H1 (cell line): ENCODE results near the gene PAQR8. TPM values are rescaled to one million over a fixed set of nuclear protein-coding genes. Genes with fewer than 3 reads are reported as not detected.

ENCODE experiments used
- CTCF ChIA-PET: fragments of 300-600 bp; sonication (Branson Sonifier 250); formaldehyde crosslinking; loops from one replicate; lab custom pipeline; 2021; ENCODE audit not compliant: partially characterized antibody; lab: Charles Lee
- POLR2A ChIA-PET: fragments of 300-600 bp; sonication (Branson Sonifier 250); formaldehyde crosslinking; loops from one replicate; lab custom pipeline; 2021; ENCODE audit warnings: inconsistent platforms; ENCODE audit not compliant: partially characterized antibody; lab: Charles Lee
- DNase-seq, 2 experiments: peaks; one replicate each; pipeline versions ENCODE4 v3.0.0 to v3.0.0-alpha.2; 2010 to 2022; ENCODE audit warnings: low spot score in 2 of 2, low read depth in 1 of 2, mixed read lengths in 1 of 2
- FAIRE-seq: peaks from 2 replicates; lab custom pipeline; 2011; peaks lifted over from hg19 to GRCh38; lab: Jason Lieb, UNC
- H2AFZ ChIP-seq: 2 replicates; pipeline ENCODE4 v1.8.1; 2012; ENCODE audit warnings: low read length, inconsistent platforms
- H2AK5ac ChIP-seq: 2 replicates; pipeline ENCODE4 v1.6.1; 2013; ENCODE audit warnings: low read depth, low read length
- H2BK120ac ChIP-seq: replicated peaks from 2 replicates; pipeline ENCODE3; 2013; ENCODE audit warnings: low read depth, low read length, inconsistent platforms
- H2BK12ac ChIP-seq: 2 replicates; pipeline ENCODE4 v1.6.1; 2013; ENCODE audit warnings: low read depth, low read length
- H2BK15ac ChIP-seq: 2 replicates; pipeline ENCODE4 v1.6.1; 2013; ENCODE audit warnings: low read length
- H2BK20ac ChIP-seq: 2 replicates; pipeline ENCODE4 v1.6.1; 2013; ENCODE audit warnings: low read length
- H2BK5ac ChIP-seq: 2 replicates; pipeline ENCODE4 v1.6.1; 2013; ENCODE audit warnings: low read depth, low read length
- H3K14ac ChIP-seq: 2 replicates; pipeline ENCODE4 v1.6.1; 2013; ENCODE audit warnings: inconsistent platforms; ENCODE audit not compliant: insufficient read length
- H3K18ac ChIP-seq: 2 replicates; pipeline ENCODE4 v1.6.1; 2013; ENCODE audit warnings: low read length; ENCODE audit errors: extremely low read depth
- H3K23ac ChIP-seq: 2 replicates; pipeline ENCODE4 v1.6.1; 2013; ENCODE audit warnings: inconsistent platforms; ENCODE audit not compliant: insufficient read length
- H3K23me2 ChIP-seq: 2 replicates; pipeline ENCODE4 v1.6.1; 2013; ENCODE audit warnings: low read depth, low read length
- H3K27ac ChIP-seq: 2 replicates; pipeline ENCODE4 v1.6.1; 2011; ENCODE audit warnings: low read depth, low read length, inconsistent platforms
- H3K27me3 ChIP-seq, 4 experiments: replicated peaks in 1 of 4; 1 replicate in 1 of 4; 2 replicates in 3 of 4; pipeline versions ENCODE4 v1.6.1 to v1.8.1; 2011 to 2013; ENCODE audit warnings: low read length in 3 of 4, mild to moderate bottlenecking in 3 of 4, inconsistent platforms in 2 of 4, mixed read lengths in 2 of 4, moderate library complexity in 1 of 4; ENCODE audit not compliant: control insufficient read depth in 3 of 4, insufficient read depth in 3 of 4; ENCODE audit errors: extremely low read depth in 1 of 4
- H3K36me3 ChIP-seq, 4 experiments: 2 replicates each; pipeline versions ENCODE4 v1.6.1 to v1.8.1; 2011 to 2013; ENCODE audit warnings: mild to moderate bottlenecking in 4 of 4, low read length in 3 of 4, moderate library complexity in 2 of 4, control low read depth in 1 of 4, inconsistent platforms in 1 of 4; ENCODE audit not compliant: insufficient read depth in 4 of 4, control insufficient read depth in 2 of 4
- H3K4ac ChIP-seq: replicated peaks from 2 replicates; pipeline ENCODE3; 2013; ENCODE audit warnings: low read length, low read depth, mixed read lengths, inconsistent platforms; ENCODE audit not compliant: insufficient read length
- H3K4me1 ChIP-seq, 4 experiments: replicated peaks in 1 of 4; 1 replicate in 1 of 4; 2 replicates in 3 of 4; pipeline versions ENCODE4 v1.6.1 to v1.8.1; 2011 to 2013; ENCODE audit warnings: low read length in 3 of 4, inconsistent platforms in 2 of 4, mixed read lengths in 1 of 4; ENCODE audit not compliant: insufficient read depth in 4 of 4, control insufficient read depth in 3 of 4
- H3K4me2 ChIP-seq, 2 experiments: 2 replicates each; pipeline versions ENCODE4 v1.6.1 to v1.8.1; 2011 to 2013; ENCODE audit warnings: low read depth in 2 of 2, low read length in 2 of 2, control low read depth in 1 of 2, inconsistent platforms in 1 of 2, mild to moderate bottlenecking in 1 of 2; ENCODE audit not compliant: insufficient read depth in 1 of 2
- H3K4me3 ChIP-seq, 4 experiments: fragments of 200-600, 300-600 bp in 1 of 4; sonication (generic), shearing (Covaris generic), sonication (Bioruptor Twin) in 1 of 4; 2 replicates each; pipeline versions ENCODE4 v1.5.1 to v1.8.1; 2011 to 2016; ENCODE audit warnings: low read length in 4 of 4, low read depth in 3 of 4, control low read depth in 2 of 4, inconsistent platforms in 2 of 4, mild to moderate bottlenecking in 2 of 4, mixed read lengths in 1 of 4, moderate library complexity in 1 of 4; ENCODE audit not compliant: insufficient read depth in 2 of 4; ENCODE audit errors: extremely low read depth in 1 of 4
- H3K56ac ChIP-seq: replicated peaks from 2 replicates; pipeline ENCODE3; 2013; ENCODE audit warnings: low read depth, mild to moderate bottlenecking, mixed read lengths, low read length, inconsistent platforms; ENCODE audit not compliant: insufficient read length
- H3K79me1 ChIP-seq: 2 replicates; pipeline ENCODE4 v1.6.1; 2013; ENCODE audit warnings: low read depth, low read length, control low read depth
- H3K79me2 ChIP-seq, 2 experiments: 2 replicates each; pipeline versions ENCODE4 v1.6.1 to v1.8.1; 2012 to 2013; ENCODE audit warnings: low read length in 2 of 2, mild to moderate bottlenecking in 2 of 2, inconsistent platforms in 1 of 2; ENCODE audit not compliant: insufficient read depth in 2 of 2, control insufficient read depth in 1 of 2
- H3K9ac ChIP-seq, 4 experiments: replicated peaks in 1 of 4; 1 replicate in 1 of 4; 2 replicates in 3 of 4; pipeline versions ENCODE4 v1.6.1 to v1.8.1; 2011 to 2013; ENCODE audit warnings: low read depth in 3 of 4, low read length in 3 of 4, control low read depth in 2 of 4, mild to moderate bottlenecking in 2 of 4, moderate library complexity in 2 of 4, inconsistent platforms in 1 of 4; ENCODE audit errors: extremely low read depth in 1 of 4
- H3K9me3 ChIP-seq, 2 experiments: 2 replicates each; pipeline versions ENCODE4 v1.6.1 to v1.8.1; 2012 to 2013; ENCODE audit warnings: mild to moderate bottlenecking in 2 of 2, moderate library complexity in 2 of 2, control low read depth in 1 of 2, inconsistent platforms in 1 of 2, low read depth in 1 of 2, low read length in 1 of 2, mixed read lengths in 1 of 2; ENCODE audit not compliant: insufficient read depth in 2 of 2
- H4K20me1 ChIP-seq, 2 experiments: replicated peaks in 1 of 2; 2 replicates each; pipeline versions ENCODE3 to v1.8.1; 2011 to 2013; ENCODE audit warnings: inconsistent platforms in 2 of 2, low read length in 2 of 2, mild to moderate bottlenecking in 1 of 2; ENCODE audit not compliant: insufficient read depth in 2 of 2, control insufficient read depth in 1 of 2
- H4K5ac ChIP-seq: 2 replicates; pipeline ENCODE4 v1.6.1; 2013; ENCODE audit warnings: low read length, low read depth, mixed read lengths, inconsistent platforms; ENCODE audit not compliant: insufficient read length
- H4K8ac ChIP-seq: 2 replicates; pipeline ENCODE4 v1.8.0; 2013; ENCODE audit warnings: mild to moderate bottlenecking, moderate library complexity, low read length, inconsistent platforms; ENCODE audit not compliant: insufficient read depth; ENCODE audit errors: extremely low read depth
- H4K91ac ChIP-seq: replicated peaks from 2 replicates; pipeline ENCODE3; 2013; ENCODE audit warnings: low read length, mixed read lengths, inconsistent platforms; ENCODE audit not compliant: insufficient read length
- BACH1 ChIP-seq: IDR thresholded peaks from 2 replicates; pipeline ENCODE4 v1.6.1; 2012; ENCODE audit warnings: low read length, improper control_type of control experiment
- CEBPB ChIP-seq: IDR thresholded peaks from 2 replicates; pipeline ENCODE4 v1.6.1; 2012; ENCODE audit warnings: low read depth, low read length
- KDM1A ChIP-seq: fragments of 200-600, 300-600 bp; sonication (generic); IDR thresholded peaks from 2 replicates; pipeline ENCODE4 v1.7.1; 2016; ENCODE audit warnings: mild to moderate bottlenecking, low read length, borderline replicate concordance
- POLR2A ChIP-seq, 2 experiments: IDR thresholded peaks; 1 replicate in 1 of 2; 2 replicates in 1 of 2; pipeline ENCODE4 v1.6.1; 2011; ENCODE audit warnings: low read depth in 2 of 2, low read length in 2 of 2, mild to moderate bottlenecking in 2 of 2; ENCODE audit errors: control extremely low read depth in 1 of 2
- POLR2AphosphoS5 ChIP-seq: IDR thresholded peaks from 2 replicates; pipeline ENCODE4 v1.6.1; 2011; ENCODE audit warnings: low read depth, low read length
- WGBS, 2 experiments: shearing (Covaris generic) in 1 of 2; methylation state at CpG; one replicate each; pipeline versions ENCODE4 v1.1.6 to v1.1.7; 2013 to 2015; ENCODE audit warnings: low lambda C conversion rate in 2 of 2, mixed read lengths in 2 of 2, inconsistent platforms in 1 of 2, low coverage in 1 of 2, missing lambda C conversion rate in 1 of 2; ENCODE audit not compliant: insufficient replicate concordance in 2 of 2, insufficient coverage in 1 of 2, insufficient read length in 1 of 2; ENCODE audit errors: extremely low coverage in 1 of 2, missing lambda C conversion rate in 1 of 2; 5-methylcytosine and 5-hydroxymethylcytosine counted together
- polyA plus RNA-seq, 7 experiments: library from polyadenylated mRNA; depleted of rRNA in 3 of 7; stranded (reverse) in 5 of 7; unstranded in 2 of 7; fragments of >200 nt in 5 of 7; fragments of 200-250 nt in 2 of 7; gene quantifications; 1 replicate in 5 of 7; 2 replicates in 1 of 7; 4 replicates in 1 of 7; pipeline versions ENCODE4 v1.2.1 to v1.2.3, GENCODE V29; 2011 to 2013; ENCODE audit warnings: missing spikeins in 2 of 7, mixed read lengths in 2 of 7
- total RNA-seq: library from RNA; stranded (reverse); fragmentation: NEBNext Ultra II Directional; extraction: Animal tissue kit (Norgen Biotek cat#: 25700); gene quantifications from 2 replicates; pipeline ENCODE4 v1.2.1, GENCODE V29; 2021
- TF ChIP-seq, protein P1 (sequence below): IDR thresholded peaks from 2 replicates; pipeline ENCODE4 v1.6.1; 2011; ENCODE audit warnings: low read depth, mild to moderate bottlenecking, low read length; ENCODE audit not compliant: insufficient read depth

Gene PAQR8
- total and polyA plus RNA-seq, 2 of the 8 experiments (the other 6 are each of a cell fraction or from before 2014, with no cell fraction given) = 7.6 to 9.6 TPM

DNA sequence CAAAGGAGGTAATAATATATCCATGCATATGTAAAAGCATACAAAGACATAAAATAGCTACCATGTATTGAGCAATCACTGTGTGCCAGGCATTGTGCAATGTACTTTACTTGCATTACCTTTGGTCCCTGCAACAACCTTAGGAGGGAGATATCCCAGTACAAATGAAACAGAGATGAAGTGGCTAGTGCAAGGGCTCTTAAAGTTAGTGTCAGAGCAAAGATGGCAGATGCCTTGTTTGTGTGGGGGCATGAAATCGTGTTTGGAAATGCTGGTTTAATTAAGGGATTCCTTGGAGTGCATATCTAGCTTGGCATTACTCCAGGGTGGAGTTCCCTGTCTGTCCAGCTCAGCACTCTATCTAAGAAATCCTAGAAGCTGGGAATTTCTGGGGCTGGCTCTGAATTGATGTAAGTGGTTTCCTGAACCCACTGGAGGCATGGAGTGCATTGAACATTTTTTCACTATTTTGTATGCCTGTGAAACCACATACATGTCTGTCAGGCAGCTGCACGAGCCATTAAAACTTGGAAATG lies 9.8 kb downstream of the PAQR8 start:
- Histone ChIP-seq H4K20me1 (no peaks in the 10 kb centered on the region), H2AFZ (no peak overlapping the region), H2BK15ac (no peak overlapping the region)
- TF ChIP-seq POLR2A (IDR thresholded peaks at IDR 0.05; ENCODE audit: control extremely low read depth in 1 of 2, low read depth in 2 of 2, low read length in 2 of 2) (no peak), KDM1A (no peak), POLR2AphosphoS5 (no peak), CEBPB (peak; percentile 45; the same call in 1 of the 2 replicates), BACH1 (no peak)
- TF ChIP-seq, protein P1, sequence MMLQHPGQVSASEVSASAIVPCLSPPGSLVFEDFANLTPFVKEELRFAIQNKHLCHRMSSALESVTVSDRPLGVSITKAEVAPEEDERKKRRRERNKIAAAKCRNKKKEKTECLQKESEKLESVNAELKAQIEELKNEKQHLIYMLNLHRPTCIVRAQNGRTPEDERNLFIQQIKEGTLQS = no peak
- TF ChIP-seq, all 59 proteins: peak for 1
- H2BK12ac ChIP-seq = no peak overlapping the region
- no peak overlapping the region for H2BK5ac ChIP-seq
- no peak overlapping the region for H3K4me3 ChIP-seq
- H4K5ac ChIP-seq = no peak overlapping the region
- peaks cover 0 to 2% (median 0%) of the 10 kb centered on the region in 4 experiments; a peak in 1 of 7 replicates for H3K4me1 ChIP-seq
- no peak overlapping the region for H2BK120ac ChIP-seq
- no peaks in the 10 kb centered on the region for H3K27me3 ChIP-seq
- no peak for DNase-seq
- H3K79me1 ChIP-seq = no peaks in the 10 kb centered on the region; the same call in 1 of the 2 replicates
- no peak overlapping the region for H4K8ac ChIP-seq
- no peak overlapping the region for H2BK20ac ChIP-seq
- no peak overlapping the region for H3K4ac ChIP-seq
- no peaks in the 10 kb centered on the region for H3K9me3 ChIP-seq
- 0 out of 4 replicates have a peak, but pooled peaks cover 0 to 4% of the 10 kb centered on the region in 2 experiments for H3K79me2 ChIP-seq
- 81% methylated on average over 2 of the region's 2 CpGs; no CpG with 5 or more reads in 1 of the 2 experiments for WGBS, 2 experiments
- H3K14ac ChIP-seq = no peak overlapping the region
- no peak overlapping the region for H3K27ac ChIP-seq
- FAIRE-seq = no peak
- no peaks in the 10 kb centered on the region for H3K23me2 ChIP-seq
- no peak overlapping the region for H3K18ac ChIP-seq
- no peak overlapping the region for H3K4me2 ChIP-seq
- H3K23ac ChIP-seq = no peak overlapping the region
- H3K36me3 ChIP-seq = no peaks in the 10 kb centered on the region
- ChIA-PET CTCF (interaction anchor here (0.5 to 2.6 kb wide), 10 partner anchors 10 to 286 kb away, joined by 3 to 7 read pairs (median 3); partner anchors contain the start of gene PAQR8), POLR2A (interaction anchor here (1.7 kb wide), 1 partner anchor 16 kb away, joined by 5 read pairs; no protein-coding TSS in a partner anchor)
- H4K91ac ChIP-seq = no peak overlapping the region
- no peak overlapping the region for H3K56ac ChIP-seq
- H2AK5ac ChIP-seq = no peak overlapping the region
- no peak overlapping the region for H3K9ac ChIP-seq
